Measurements from ENCODE around the gene WIPF2. TPM values are rescaled to one million over a fixed set of nuclear protein-coding genes. Genes with fewer than 3 reads are reported as not detected.

WIPF2 gene
- total RNA-seq, 1 experiment from 2014 or later = 30.4 TPM

- H4K20me1 ChIP-seq (ENCODE audit: insufficient read depth) = no peaks in the 10 kb centered on the region
- H3K27ac ChIP-seq (ENCODE audit: low read depth, low read length) = peak overlapping the region; percentile 56
- POLR2A ChIA-PET = interaction anchor here (0.5 kb wide), 1 partner anchor 80 kb away, joined by 3 read pairs; no protein-coding TSS in a partner anchor
- H3K4me2 ChIP-seq (ENCODE audit: low read length) = peak overlapping the region; percentile 77
- no peaks in the 10 kb centered on the region for H3K27me3 ChIP-seq (ENCODE audit: insufficient read depth, low read length)
- intact Hi-C loops (cut with micrococcal nuclease) = no loop called here
- no TSS peak for BruUV-seq (replicated peaks)
- H3K9me2 ChIP-seq (ENCODE audit: insufficient read depth) = no peaks in the 10 kb centered on the region
- DNase-seq (ENCODE audit: low read depth, low spot score) (no peak), ATAC-seq (peak; percentile 8; the same call in 1 of the 2 replicates)
- H3K4me1 ChIP-seq (ENCODE audit: control insufficient read depth in 1 of 2, insufficient read depth in 2 of 2, low read length in 2 of 2) = peaks cover 77 to 97% of the 10 kb centered on the region in 2 experiments
- 0 out of 4 replicates have a peak overlapping the region, but pooled peaks of 1 of the 2 experiments have one; percentile 4 for H3K4me3 ChIP-seq (replicated peaks in 1 of 2; ENCODE audit: low read depth in 1 of 2, low read length in 2 of 2)
- CTCF ChIA-PET = interaction anchor here (0.6 to 1.0 kb wide), 4 partner anchors 8 to 164 kb away, joined by 3 read pairs; no protein-coding TSS in a partner anchor
- H3K79me2 ChIP-seq (ENCODE audit: insufficient read depth, low read length) = no peaks in the 10 kb centered on the region
- no peak overlapping the region for H2AFZ ChIP-seq (ENCODE audit: low read depth, low read length, poor library complexity, severe bottlenecking)
- peak overlapping the region; percentile 34 for H3K9ac ChIP-seq (ENCODE audit: low read length)
- H3K9me3 ChIP-seq (ENCODE audit: control insufficient read depth in 1 of 2, insufficient read depth in 1 of 2, low read depth in 1 of 2, low read length in 2 of 2) = no peaks in the 10 kb centered on the region
- H3K36me3 ChIP-seq (ENCODE audit: control insufficient read depth in 1 of 2, insufficient read depth in 2 of 2, low read length in 2 of 2) = no peaks in the 10 kb centered on the region; a peak in 1 of 4 replicates
- RAD21 ChIA-PET (ENCODE audit: low non-redundant PET in 1 of 2, low total read pairs in 2 of 2, uncharacterized antibody in 2 of 2, unreplicated experiment in 2 of 2) = no interaction called here
- TF ChIP-seq RAD21 (IDR thresholded peaks at IDR 0.05; ENCODE audit: low read depth) (no peak; the same call in 1 of the 2 replicates), EGR1 (IDR thresholded peaks at IDR 0.05; ENCODE audit: low read depth) (no peak), YY1 (IDR thresholded peaks at IDR 0.05; ENCODE audit: extremely low read depth, insufficient replicate concordance, low read depth, low read length) (peak; percentile 7), CEBPB (IDR thresholded peaks at IDR 0.05; ENCODE audit: low read depth) (no peak), SIN3A (IDR thresholded peaks at IDR 0.05; ENCODE audit: low read depth) (0 out of 2 replicates have a peak, but pooled peaks have one; percentile 40), SRF (IDR thresholded peaks at IDR 0.05; ENCODE audit: low read depth) (no peak), POLR2AphosphoS5 (IDR thresholded peaks at IDR 0.05; ENCODE audit: low read depth, low read length) (peak; percentile 38), EZH2phosphoT487 (IDR thresholded peaks at IDR 0.05; ENCODE audit: borderline replicate concordance) (no peak), EZH2 (IDR thresholded peaks at IDR 0.05) (no peak), ELF1 (IDR thresholded peaks at IDR 0.05; ENCODE audit: borderline replicate concordance, low read depth) (no peak), SP1 (IDR thresholded peaks at IDR 0.05; ENCODE audit: low read depth) (peak; percentile 69), TCF7L2 (IDR thresholded peaks at IDR 0.05; ENCODE audit: borderline replicate concordance, extremely low read depth, insufficient read depth, insufficient read length) (no peak), JUND (IDR thresholded peaks at IDR 0.05) (peak; percentile 59), CTCF (IDR thresholded peaks at IDR 0.05 in 2 of 3, conservative IDR thresholded peaks at IDR 0.05 in 1 of 3; ENCODE audit: borderline replicate concordance in 1 of 3, insufficient read depth in 1 of 3, low read depth in 2 of 3, low read length in 2 of 3) (no peak), FOSL1 (IDR thresholded peaks at IDR 0.05; ENCODE audit: low read depth) (peak; percentile 51), CBX3 (IDR thresholded peaks at IDR 0.05; ENCODE audit: low read depth) (no peak), POLR2A (IDR thresholded peaks at IDR 0.05; ENCODE audit: borderline replicate concordance, extremely low read depth, insufficient read depth, insufficient read length) (no peak), ATF3 (IDR thresholded peaks at IDR 0.05) (no peak)
- TF ChIP-seq, protein P1, sequence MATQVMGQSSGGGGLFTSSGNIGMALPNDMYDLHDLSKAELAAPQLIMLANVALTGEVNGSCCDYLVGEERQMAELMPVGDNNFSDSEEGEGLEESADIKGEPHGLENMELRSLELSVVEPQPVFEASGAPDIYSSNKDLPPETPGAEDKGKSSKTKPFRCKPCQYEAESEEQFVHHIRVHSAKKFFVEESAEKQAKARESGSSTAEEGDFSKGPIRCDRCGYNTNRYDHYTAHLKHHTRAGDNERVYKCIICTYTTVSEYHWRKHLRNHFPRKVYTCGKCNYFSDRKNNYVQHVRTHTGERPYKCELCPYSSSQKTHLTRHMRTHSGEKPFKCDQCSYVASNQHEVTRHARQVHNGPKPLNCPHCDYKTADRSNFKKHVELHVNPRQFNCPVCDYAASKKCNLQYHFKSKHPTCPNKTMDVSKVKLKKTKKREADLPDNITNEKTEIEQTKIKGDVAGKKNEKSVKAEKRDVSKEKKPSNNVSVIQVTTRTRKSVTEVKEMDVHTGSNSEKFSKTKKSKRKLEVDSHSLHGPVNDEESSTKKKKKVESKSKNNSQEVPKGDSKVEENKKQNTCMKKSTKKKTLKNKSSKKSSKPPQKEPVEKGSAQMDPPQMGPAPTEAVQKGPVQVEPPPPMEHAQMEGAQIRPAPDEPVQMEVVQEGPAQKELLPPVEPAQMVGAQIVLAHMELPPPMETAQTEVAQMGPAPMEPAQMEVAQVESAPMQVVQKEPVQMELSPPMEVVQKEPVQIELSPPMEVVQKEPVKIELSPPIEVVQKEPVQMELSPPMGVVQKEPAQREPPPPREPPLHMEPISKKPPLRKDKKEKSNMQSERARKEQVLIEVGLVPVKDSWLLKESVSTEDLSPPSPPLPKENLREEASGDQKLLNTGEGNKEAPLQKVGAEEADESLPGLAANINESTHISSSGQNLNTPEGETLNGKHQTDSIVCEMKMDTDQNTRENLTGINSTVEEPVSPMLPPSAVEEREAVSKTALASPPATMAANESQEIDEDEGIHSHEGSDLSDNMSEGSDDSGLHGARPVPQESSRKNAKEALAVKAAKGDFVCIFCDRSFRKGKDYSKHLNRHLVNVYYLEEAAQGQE (IDR thresholded peaks at IDR 0.05; ENCODE audit: low read depth) = no peak
- TF ChIP-seq, protein P2, sequence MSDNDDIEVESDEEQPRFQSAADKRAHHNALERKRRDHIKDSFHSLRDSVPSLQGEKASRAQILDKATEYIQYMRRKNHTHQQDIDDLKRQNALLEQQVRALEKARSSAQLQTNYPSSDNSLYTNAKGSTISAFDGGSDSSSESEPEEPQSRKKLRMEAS (IDR thresholded peaks at IDR 0.05) = peak; percentile 63
- TF ChIP-seq, protein P3, sequence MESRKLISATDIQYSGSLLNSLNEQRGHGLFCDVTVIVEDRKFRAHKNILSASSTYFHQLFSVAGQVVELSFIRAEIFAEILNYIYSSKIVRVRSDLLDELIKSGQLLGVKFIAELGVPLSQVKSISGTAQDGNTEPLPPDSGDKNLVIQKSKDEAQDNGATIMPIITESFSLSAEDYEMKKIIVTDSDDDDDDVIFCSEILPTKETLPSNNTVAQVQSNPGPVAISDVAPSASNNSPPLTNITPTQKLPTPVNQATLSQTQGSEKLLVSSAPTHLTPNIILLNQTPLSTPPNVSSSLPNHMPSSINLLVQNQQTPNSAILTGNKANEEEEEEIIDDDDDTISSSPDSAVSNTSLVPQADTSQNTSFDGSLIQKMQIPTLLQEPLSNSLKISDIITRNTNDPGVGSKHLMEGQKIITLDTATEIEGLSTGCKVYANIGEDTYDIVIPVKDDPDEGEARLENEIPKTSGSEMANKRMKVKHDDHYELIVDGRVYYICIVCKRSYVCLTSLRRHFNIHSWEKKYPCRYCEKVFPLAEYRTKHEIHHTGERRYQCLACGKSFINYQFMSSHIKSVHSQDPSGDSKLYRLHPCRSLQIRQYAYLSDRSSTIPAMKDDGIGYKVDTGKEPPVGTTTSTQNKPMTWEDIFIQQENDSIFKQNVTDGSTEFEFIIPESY (IDR thresholded peaks at IDR 0.05; ENCODE audit: extremely low read depth, insufficient replicate concordance, low read length) = no peak
These were observed 92.5 kb downstream of the WIPF2 start for GRCh38 chr17:40311575-40311974.

Measured in HCT116 (cell line).